DMS153 treated with DMSO at 0.1 percent for 48 hours (cell line): ENCODE results near the gene ALG8.
"Not testable (repeated sequence)": the region's sequence is repeated elsewhere in the genome, so short reads cannot be mapped to it uniquely, and the experiment has no call there.

Experiments used
- DNase-seq: peaks from one replicate; lab custom pipeline; 2025; ENCODE audit not compliant: unreplicated experiment; lab: John Stamatoyannopoulos, UW

ALG8 gene

DNA sequence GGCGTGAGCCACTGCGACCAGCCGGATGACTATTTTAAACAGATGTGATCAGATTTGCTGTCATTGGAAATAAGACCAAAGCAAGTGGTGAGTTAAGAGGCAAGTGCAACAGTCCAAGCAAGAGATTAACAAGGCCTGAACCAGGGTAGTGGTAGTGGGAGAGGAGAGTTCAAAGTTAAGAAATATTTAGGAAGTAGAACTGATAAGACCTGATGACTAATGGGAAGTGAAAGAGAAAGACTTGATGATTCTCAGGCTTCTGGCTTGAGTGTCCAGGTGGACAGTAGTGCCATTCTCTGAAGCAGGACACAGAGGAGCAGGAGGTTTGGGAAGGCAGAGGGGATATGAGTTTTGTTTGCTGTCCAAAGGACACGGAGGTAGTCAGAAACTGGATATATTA, 67.0 kb downstream of the ALG8 start:
- DNase-seq: no peak

DNA sequence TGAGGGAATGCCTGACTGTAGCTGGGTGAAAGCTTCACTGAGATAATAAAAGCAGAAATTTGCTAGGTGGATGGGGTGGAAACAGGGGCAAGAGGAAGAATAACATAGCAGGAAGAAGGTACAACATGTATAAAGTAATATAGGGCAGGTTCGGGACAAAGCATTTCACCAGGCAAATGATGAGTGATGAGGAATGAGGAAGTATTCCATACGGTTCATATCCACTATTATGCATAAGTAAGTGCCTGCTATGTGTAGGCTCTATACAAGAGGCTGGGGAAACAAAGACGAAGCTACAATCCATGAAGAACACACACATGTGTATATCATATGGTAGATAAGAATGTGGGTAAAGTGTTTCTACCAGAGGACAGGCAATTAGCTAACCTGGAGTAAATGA, 67.7 kb downstream of the ALG8 start:
- no peak for DNase-seq

DNA sequence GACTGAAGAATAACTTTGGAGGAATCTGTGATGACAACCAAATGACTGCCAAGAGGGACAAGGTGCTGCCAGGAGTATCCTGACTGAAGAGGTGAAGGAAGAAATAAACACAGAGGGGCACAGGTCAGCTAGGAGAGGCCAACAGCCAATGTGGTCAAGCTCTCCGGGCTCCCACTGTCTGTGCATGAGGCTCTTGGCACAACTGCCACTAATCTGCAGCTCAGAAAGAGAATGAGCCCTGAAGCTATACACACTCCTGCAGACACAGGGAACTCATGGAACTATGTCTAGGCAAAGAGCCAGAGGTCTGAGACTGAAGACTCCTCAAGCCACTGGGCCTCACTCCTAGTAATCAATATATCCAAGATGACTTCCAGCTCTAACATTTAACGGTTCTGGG, 68.8 kb downstream of the ALG8 start:
- no peak for DNase-seq

DNA sequence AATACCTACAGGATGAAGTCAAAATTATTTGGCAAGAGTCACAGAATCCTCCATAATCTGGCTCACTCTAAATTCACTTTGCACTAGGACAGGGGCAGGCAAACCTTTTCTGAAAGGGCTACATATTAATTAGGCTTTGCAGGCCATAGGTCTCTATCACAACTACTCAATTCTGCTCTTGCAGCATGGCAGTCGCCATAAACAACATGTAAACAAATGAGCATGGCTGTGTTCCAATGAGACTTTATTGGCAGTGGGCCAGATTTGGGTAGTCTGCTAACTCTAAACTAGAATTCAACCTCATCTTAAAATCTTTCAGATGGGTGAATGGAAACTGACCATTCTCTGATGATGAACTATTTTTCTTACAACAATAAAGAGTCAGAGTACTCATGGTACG, 70.0 kb downstream of the ALG8 start:
- DNase-seq: no peak

DNA sequence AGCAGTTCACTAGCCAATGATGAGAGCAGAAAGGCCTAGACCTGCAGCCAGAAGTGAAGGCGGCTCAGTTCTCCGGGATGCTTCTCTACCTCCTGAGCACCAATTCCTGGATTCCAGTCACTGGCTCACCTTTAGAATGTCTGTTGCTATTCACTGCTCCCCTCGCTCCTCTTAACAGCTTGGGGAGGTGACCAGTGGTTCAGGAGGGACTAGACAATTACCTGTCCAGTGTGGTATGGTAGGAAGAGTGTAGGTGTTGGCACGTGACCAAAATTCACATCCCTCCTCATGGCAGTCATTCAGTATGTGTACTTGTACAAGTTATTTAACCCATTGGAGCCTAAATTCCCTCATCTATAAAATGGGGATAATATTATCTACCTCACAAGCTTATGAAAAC, 71.7 kb downstream of the ALG8 start:
- no peak for DNase-seq

DNA sequence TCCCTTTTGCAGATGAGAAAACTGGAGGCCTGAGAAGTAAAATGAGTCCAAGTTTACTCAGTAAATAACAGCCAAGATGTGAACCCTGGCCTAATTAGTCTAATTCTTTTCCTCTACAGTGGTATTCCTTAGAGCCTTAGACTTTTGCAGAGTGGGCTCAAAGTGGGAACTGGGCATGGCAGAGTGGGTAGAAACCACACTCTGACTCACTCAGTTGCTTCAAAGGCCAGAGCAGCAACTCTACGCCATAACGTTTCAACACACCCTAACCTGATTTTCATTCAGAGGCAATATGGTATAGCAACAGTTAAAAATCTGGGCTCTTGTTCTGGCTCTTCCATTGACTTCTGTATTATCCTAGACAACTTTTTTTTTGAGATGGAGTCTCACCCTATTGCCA, 73.0 kb downstream of the ALG8 start:
- DNase-seq: no peak

DNA sequence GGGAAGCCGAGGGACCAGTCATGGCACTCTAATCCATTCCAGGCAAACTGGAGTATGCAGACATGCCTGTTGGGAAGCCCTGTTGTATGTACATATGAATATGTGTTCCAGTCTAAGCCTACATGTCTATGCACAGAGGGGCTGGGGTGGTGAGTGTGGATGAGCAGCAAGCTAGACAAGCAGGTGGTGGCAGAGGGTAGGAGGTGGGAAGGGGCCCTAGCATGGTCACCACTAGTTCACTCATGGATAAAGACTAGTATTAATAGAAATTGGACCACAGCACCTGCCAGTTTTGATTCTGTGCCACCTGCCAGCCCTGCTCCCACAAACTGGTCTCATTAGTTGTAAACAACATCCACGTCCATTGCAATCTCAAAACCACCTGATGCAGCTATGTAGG, 74.2 kb downstream of the ALG8 start:
- no peak for DNase-seq

DNA sequence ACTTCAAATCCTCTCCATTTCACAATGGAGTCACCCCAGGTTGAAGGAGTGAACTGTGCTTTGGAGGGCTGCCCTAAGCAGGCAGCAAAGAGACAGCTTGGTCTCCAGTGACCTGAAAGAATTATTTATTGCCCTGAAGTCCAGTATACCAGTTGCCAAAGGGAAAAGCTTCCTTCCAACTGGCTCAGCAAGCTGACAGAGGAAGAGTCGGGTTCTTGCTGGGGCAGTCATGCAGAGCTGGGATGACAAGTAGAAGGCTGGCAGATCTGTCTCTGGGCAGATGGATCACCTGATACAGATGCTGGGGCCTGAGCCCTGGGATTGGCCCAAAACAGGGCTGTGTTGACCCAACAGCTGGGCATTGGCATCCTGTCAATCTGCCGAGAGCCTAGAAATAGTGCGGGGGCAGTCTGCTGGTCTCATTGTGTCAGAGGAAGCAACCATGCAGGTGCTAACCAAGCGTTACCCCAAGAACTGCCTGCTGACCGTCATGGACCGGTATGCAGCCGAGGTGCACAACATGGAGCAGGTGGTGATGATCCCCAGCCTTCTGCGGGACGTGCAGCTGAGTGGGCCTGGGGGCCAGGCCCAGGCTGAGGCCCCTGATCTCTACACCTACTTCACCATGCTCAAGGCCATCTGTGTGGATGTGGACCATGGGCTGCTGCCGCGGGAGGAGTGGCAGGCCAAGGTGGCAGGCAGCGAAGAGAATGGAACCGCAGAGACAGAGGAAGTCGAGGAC, 75.8 kb downstream of the ALG8 start, which contains the start of gene THRSP:
TSS of gene THRSP (plus strand) at position 422 of the 742 bp plus-strand sequence. CDS start at position 443, 21 bp downstream.
- no peak for DNase-seq

DNA sequence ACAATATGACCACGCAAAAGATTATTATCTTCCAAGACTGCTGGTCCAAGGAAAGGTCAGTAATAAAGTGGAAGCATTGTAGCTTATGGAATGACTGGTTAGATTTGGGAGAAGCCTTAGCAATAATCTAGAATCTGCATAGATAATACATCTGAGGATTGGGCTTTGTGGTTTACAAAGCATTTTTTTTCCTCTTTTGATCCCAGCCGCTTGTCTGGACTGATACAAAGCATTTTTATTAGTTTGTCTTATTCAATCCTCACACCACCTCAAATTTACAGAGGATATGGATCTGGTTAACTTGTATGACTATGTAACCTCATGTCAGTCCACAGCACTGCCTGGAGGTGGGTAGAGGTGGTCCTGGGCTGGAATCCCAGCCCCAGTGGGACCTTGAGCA, 76.8 kb downstream of the ALG8 start:
- DNase-seq: no peak

DNA sequence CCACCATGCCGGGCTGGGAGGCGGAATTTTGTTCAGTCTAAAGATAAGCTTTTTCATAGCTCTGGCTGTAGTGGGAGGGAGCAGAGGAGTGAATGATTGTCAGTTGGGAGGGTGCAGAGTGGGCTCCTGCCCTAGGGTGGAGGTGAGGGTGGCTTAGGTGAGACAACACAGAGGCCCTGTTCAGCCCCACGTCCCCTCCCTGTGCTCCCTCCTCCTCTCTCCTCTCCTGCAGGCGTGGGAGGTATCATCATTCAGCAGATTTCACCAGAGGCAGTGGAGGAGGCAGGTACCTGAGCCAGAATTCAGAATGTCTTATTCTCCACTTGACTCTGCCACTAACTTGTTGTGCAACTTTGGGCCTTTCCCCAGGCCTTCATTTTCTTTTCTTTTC, 77.5 kb downstream of the ALG8 start:
- no peak for DNase-seq

DNA sequence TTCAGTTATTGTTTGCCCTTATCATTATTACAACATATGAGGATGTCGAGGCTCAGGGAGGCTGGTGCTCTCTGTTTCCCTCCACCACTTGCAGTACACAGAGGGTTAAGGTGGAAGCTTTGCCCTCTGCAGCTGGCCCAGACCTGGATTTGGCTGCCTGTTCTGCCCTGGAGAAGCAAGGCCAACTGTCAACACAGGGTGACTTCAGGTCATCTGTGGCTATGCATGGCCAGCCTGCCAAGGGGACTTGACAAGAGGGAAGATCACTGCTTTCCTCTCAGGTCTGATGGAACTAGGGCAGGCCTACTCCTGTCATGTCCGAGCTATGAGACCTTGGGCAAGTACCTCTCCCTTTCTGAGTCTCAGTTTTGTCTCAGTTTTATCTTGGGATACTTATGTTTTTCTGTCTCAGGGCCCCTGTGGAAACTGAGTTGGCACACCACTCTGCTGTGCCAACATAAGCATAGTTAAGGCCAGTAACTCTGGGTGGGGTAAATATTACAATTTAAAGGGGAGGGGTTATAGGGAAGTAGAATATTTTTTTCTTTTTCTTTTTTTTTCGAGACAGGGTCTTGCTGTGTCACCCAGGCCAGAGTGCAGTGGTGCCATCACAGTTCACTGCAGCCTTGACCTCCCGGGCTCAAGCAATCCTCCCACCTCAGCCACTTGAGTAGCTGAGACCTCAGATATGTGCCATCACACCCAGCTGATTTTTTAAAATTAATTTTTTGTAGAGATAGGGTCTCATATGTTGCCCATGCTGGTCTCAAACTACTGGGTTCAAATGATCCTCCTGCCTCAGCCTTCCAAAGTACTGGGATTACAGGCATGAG, 78.1 kb downstream of the ALG8 start:
- DNase-seq: no peak

DNA sequence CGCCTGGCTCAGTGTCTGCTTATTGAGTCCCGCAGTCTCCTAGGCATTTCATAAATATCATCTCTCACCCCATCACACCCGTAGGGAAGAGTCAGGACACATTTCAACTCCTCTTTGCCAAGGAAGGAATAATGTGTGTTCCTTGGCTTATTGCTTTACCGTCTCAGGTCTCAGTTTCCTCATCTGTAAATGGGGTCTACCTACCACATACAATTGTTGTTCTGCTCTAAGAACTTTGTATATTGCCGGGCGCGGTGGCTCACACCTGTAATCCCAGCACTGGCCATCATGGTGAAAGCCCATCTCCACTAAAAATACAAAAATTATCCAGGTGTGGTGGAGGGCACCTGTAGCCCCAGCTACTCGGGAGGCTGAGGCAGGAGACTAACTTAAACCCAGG, 78.9 kb downstream of the ALG8 start:
- DNase-seq: no peak

DNA sequence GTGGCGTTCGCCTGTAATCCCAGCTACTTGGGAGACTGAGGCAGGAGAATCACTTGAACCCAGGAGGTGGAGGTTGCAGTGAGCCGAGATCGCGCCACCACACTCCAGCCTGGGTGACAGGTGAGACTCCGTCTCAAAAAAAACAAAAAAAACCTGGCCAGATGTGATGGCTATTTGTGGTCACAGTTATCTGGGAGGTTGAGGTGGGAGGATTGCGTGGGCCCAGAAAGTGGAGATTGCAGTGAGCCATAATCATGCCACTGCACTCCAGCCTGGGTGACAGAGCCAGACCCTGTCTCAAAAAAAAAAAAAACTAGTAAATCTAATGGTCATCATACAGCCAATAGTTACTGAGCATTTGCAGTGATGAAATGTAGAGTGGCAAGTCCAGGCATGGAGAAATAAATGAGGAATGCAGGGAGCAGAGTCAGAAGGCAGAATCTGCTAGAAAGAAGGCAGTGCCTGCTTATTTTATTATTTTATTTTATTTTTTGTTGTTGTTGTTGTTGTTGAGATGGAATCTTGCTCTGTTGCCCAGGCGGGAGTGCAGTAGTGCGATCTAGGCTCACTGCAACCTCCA, 79.6 kb downstream of the ALG8 start:
- not testable (repeated sequence) for DNase-seq

DNA sequence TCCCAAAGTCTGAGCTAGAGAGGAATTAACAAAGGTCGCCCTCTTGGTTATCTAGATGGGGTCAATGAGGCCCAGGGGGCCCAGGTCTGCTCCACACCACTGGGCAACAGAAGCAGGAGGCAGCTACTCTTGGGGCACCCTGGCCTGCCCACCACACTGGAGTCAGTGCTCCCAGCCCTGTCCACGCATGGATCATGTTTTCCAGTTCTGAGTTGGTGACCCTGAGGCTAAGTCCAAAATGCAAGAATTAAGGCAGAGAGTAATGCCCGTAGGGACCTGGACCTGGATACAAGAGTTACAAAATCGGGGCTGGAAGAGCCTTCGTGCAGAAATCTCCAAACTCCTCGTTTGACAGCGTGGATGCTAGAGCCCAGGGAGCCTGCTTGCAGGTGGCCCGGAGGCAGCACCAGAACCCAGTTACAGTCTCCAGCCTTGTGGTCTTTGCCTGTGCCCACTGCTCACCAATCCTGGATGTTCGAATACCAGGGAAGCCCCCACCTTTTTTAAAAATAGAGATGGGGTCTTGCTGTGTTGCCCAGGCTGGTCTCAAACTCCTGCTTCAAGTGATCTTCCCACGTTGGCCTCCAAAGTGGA, 81.9 kb downstream of the ALG8 start:
- DNase-seq: no peak

DNA sequence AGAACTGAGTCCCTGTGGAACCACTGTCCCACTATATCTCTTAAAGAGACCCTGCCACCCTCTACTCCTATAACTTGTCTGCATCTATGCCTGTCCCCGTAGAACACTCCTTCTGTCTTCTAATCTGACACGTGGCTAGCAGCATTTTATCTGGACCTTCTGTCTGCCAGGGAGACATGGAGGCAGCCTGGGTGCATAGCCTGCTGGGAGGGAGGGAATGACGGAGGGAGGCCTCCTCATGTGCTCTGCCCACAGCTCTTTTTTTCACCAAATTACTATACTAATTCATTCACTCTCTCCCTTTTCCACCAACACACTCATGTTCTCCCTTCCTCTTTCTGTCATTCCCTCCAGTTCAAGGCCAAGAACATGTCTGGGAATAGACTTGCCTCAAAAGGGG, 83.3 kb downstream of the ALG8 start:
- DNase-seq: no peak

DNA sequence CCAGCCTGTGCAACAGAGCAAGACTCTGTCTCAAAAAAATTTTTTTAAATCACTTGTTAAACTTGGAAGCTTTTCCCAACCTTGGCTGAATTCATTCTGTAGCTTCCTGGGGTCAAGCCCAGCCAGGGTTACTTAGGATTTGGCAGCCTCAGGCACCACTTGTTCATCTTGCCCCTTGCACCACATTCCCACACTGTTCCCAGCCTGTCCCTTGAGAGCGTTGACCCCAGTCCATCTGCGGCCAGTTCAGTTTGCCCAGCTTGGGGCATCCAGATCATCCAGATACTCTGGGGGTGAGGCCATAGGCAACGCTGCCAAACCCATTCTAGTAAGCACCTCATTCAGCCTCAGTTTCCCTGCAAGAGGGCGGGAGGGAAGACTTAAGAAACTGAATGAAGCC, 84.5 kb downstream of the ALG8 start:
- no peak for DNase-seq

DNA sequence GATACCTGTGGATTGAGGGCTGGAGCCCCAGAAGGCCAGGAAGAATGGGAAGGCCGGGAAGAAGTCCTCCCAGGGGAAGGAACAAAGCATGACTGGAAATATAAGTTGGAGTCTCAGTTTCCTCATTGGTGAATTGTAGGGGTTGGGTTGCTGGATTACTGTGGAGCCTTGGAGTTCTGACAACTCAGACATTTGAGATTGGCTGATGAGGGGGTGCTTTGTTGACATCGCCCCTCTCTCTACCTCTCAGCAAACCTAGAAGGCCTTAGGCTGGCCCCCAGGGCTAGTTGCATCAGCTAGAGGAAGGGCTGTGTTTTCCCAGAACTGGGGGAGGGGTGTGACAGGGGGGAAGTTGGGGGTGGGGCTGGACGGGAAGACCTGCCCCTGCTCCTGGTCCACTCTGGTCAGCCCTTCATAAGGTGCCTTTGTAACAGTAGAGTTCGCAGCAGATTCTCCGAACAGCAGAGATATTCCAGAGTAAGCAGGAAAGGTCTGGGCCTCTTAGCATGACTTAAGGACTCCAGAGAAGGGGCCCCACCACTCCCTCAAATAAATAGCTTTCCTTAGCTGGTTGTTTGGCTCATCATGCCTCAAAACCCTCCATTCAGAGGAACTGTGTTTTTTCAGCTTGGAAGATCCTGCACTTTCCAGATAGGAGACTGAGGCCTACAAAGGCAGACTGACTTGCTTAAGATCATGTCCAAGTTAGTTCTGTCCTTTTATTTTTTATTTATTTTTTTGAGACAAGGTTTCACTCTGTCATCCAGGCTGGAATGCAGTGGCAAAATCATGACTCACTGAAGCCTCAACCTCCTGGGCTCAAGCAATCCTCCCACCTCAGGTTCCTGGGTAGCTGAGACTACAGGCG, 88.2 kb downstream of the ALG8 start:
- no peak for DNase-seq
